Peyer's patch (tissue), 4 donors: ENCODE results near the gene MKNK2. TPM values are rescaled to one million over a fixed set of nuclear protein-coding genes. Genes with fewer than 3 reads are reported as not detected.

Experiments
- DNase-seq, 3 donors: peaks; one replicate each; pipeline ENCODE4 v3.0.0-alpha.2; 2017 to 2019
- H3K27ac ChIP-seq, 4 donors: fragments of 200-600 bp; sonication (generic); one replicate each; pipeline ENCODE4 v1.5.1; 2016 to 2019
- H3K27me3 ChIP-seq, 2 donors: fragments of 200-600 bp; sonication (generic); one replicate each; pipeline ENCODE4 v1.5.1; 2019
- H3K36me3 ChIP-seq, 3 donors: fragments of 200-600 bp; sonication (generic); one replicate each; pipeline ENCODE4 v1.5.1; 2016 to 2019
- H3K4me1 ChIP-seq, 4 donors: fragments of 200-600 bp; sonication (generic); one replicate each; pipeline ENCODE4 v1.5.1; 2016 to 2019
- H3K4me3 ChIP-seq, 4 donors: fragments of 200-600 bp; sonication (generic); 1 replicate in 3 of 4; 2 replicates in 1 of 4; pipeline ENCODE4 v1.5.1; 2016 to 2019; ENCODE audit warnings: mild to moderate bottlenecking in 1 of 4
- H3K9me3 ChIP-seq, 4 donors: fragments of 200-600 bp; sonication (generic); one replicate each; pipeline ENCODE4 v1.5.1; 2016 to 2019; ENCODE audit warnings: mild to moderate bottlenecking in 1 of 4
- CTCF ChIP-seq, 6 experiments: fragments of 450-650 bp in 4 of 6; fragments of 200-600 bp in 2 of 6; sonication (generic) in 1 of 6; IDR thresholded peaks; one replicate each; pipeline ENCODE4 v1.5.1; 2017 to 2019; ENCODE audit warnings: antibody characterized with exemption in 6 of 6, mild to moderate bottlenecking in 3 of 6, moderate library complexity in 1 of 6
- POLR2A ChIP-seq, 2 donors: fragments of 450-650 bp; IDR thresholded peaks; one replicate each; pipeline ENCODE4 v1.5.1; 2017; ENCODE audit warnings: antibody characterized with exemption in 2 of 2, mild to moderate bottlenecking in 2 of 2, moderate library complexity in 2 of 2
- total RNA-seq, 4 donors: library from RNA; depleted of rRNA; stranded (reverse); fragments of >200 nt; gene quantifications; one replicate each; pipeline ENCODE4 v1.1.0, GENCODE V29; 2016

Gene MKNK2
- total RNA-seq, 4 donors from 2014 or later = 119 to 253 (median 192) TPM

- no peaks in the 10 kb centered on the region for H3K9me3 ChIP-seq
- H3K27ac ChIP-seq = peak overlapping the region; percentile 99 to 100 (median 100)
- TF ChIP-seq POLR2A (IDR thresholded peaks at IDR 0.05) (no peak), CTCF (IDR thresholded peaks at IDR 0.05) (no peak)
- H3K27me3 ChIP-seq = no peaks in the 10 kb centered on the region
- no peaks in the 10 kb centered on the region for H3K36me3 ChIP-seq
- no peak for DNase-seq
- peak overlapping the region in 3 of 4 donors; percentile 70 to 95 (median 86) for H3K4me3 ChIP-seq
- H3K4me1 ChIP-seq = peaks cover 0 to 64% (median 26%) of the 10 kb centered on the region in 4 donors
Measured at GRCh38 chr19:2062389-2062729, 11.3 kb upstream of the MKNK2 start.

GRCh38 chr19:2061495-2062388, 10.7 kb upstream of the MKNK2 start:
- TF ChIP-seq CTCF (IDR thresholded peaks at IDR 0.05) (no peak), POLR2A (IDR thresholded peaks at IDR 0.05) (peak in 1 of 2 donors; percentile 76)

GRCh38 chr19:2060884-2061494, 9.9 kb upstream of the MKNK2 start:
- Histone ChIP-seq H3K36me3 (no peaks in the 10 kb centered on the region), H3K4me1 (peaks cover 3 to 69% (median 38%) of the 10 kb centered on the region in 4 donors), H3K9me3 (no peaks in the 10 kb centered on the region), H3K27ac (peak overlapping the region; percentile 99 to 100 (median 100)), H3K4me3 (peak overlapping the region; percentile 70 to 95 (median 86)), H3K27me3 (no peaks in the 10 kb centered on the region)
- peak in 2 of 3 donors; percentile 82 to 92 for DNase-seq
- TF ChIP-seq CTCF (IDR thresholded peaks at IDR 0.05) (no peak), POLR2A (IDR thresholded peaks at IDR 0.05) (peak; percentile 63 to 65)

More at GRCh38 chr19:2061495-2062388, 10.7 kb upstream of the MKNK2 start:
- peaks cover 0 to 67% (median 32%) of the 10 kb centered on the region in 4 donors for H3K4me1 ChIP-seq
- H3K4me3 ChIP-seq = peak overlapping the region; percentile 70 to 95 (median 86)
- peak overlapping the region; percentile 99 to 100 (median 100) for H3K27ac ChIP-seq
- H3K27me3 ChIP-seq = no peaks in the 10 kb centered on the region
- H3K36me3 ChIP-seq = no peaks in the 10 kb centered on the region
- H3K9me3 ChIP-seq = no peaks in the 10 kb centered on the region
- peak; percentile 99 to 100 (median 100) for DNase-seq

- peaks cover 4 to 78% (median 51%) of the 10 kb centered on the region in 4 donors for H3K4me1 ChIP-seq
- peak overlapping the region; percentile 99 to 100 (median 100) for H3K27ac ChIP-seq
- DNase-seq = peak in 2 of 3 donors; percentile 92 to 93
- H3K9me3 ChIP-seq = no peaks in the 10 kb centered on the region
- peak overlapping the region in 2 of 4 donors; percentile 70 to 86 for H3K4me3 ChIP-seq
- H3K36me3 ChIP-seq = no peaks in the 10 kb centered on the region
- H3K27me3 ChIP-seq = no peaks in the 10 kb centered on the region
- peak in 1 of 6 experiments; percentile 9 for TF ChIP-seq CTCF (IDR thresholded peaks at IDR 0.05)
- peak; percentile 81 to 87 for TF ChIP-seq POLR2A (IDR thresholded peaks at IDR 0.05)
Measured at GRCh38 chr19:2059422-2060201, 8.6 kb upstream of the MKNK2 start.
